BLaER1 (cell line): ENCODE results near the gene TAF8.

ENCODE experiments used
- H3K27ac ChIP-seq: shearing (Covaris generic); formaldehyde crosslinking; 2 replicates; pipeline ENCODE4 v1.8.1; 2022
- H3K27me3 ChIP-seq: shearing (Covaris generic); formaldehyde crosslinking; 2 replicates; pipeline ENCODE4 v1.8.1; 2022
- H3K36me3 ChIP-seq: shearing (Covaris generic); formaldehyde crosslinking; 2 replicates; pipeline ENCODE4 v1.8.1; 2022
- H3K4me1 ChIP-seq: shearing (Covaris generic); formaldehyde crosslinking; 2 replicates; pipeline ENCODE4 v1.8.1; 2022
- H3K4me2 ChIP-seq: shearing (Covaris generic); formaldehyde crosslinking; 2 replicates; pipeline ENCODE4 v1.8.1; 2022
- H3K4me3 ChIP-seq: shearing (Covaris generic); formaldehyde crosslinking; 2 replicates; pipeline ENCODE4 v1.8.1; 2022
- H3K9ac ChIP-seq: shearing (Covaris generic); formaldehyde crosslinking; 2 replicates; pipeline ENCODE4 v1.8.1; 2022
- H3K9me3 ChIP-seq: shearing (Covaris generic); formaldehyde crosslinking; 2 replicates; pipeline ENCODE4 v1.8.1; 2022
- H4K20me1 ChIP-seq: shearing (Covaris generic); formaldehyde crosslinking; 2 replicates; pipeline ENCODE4 v1.8.1; 2022
- Cebpa-rat ChIP-seq: shearing (Covaris generic); IDR thresholded peaks from 2 replicates; pipeline ENCODE4 v1.8.1; 2022

TAF8 gene

GRCh38 chr6:42040856-42041480 is 9.4 kb upstream of the TAF8 start:
- no peaks in the 10 kb centered on the region for H3K9me3 ChIP-seq
- peaks cover 35% of the 10 kb centered on the region for H3K36me3 ChIP-seq
- no peak for TF ChIP-seq Cebpa-rat
- no peaks in the 10 kb centered on the region for H3K27me3 ChIP-seq
- peak overlapping the region; percentile 95 for H3K27ac ChIP-seq
- peak overlapping the region; percentile 89 for H3K9ac ChIP-seq
- peak overlapping the region; percentile 57 for H3K4me3 ChIP-seq
- H3K4me1 ChIP-seq, result peaks cover 98% of the 10 kb centered on the region
- H3K4me2 ChIP-seq, result peak overlapping the region; percentile 98
- 0 out of 2 replicates have a peak, but pooled peaks cover under 1% of the 10 kb centered on the region for H4K20me1 ChIP-seq

- Histone ChIP-seq H3K36me3 (peaks cover 35% of the 10 kb centered on the region), H4K20me1 (0 out of 2 replicates have a peak, but pooled peaks cover 6% of the 10 kb centered on the region), H3K4me1 (peaks cover 99% of the 10 kb centered on the region), H3K27me3 (no peaks in the 10 kb centered on the region), H3K9me3 (no peaks in the 10 kb centered on the region), H3K4me2 (peak overlapping the region; percentile 98), H3K27ac (peak overlapping the region; percentile 95), H3K4me3 (peak overlapping the region; percentile 57), H3K9ac (peak overlapping the region; percentile 89)
- TF ChIP-seq Cebpa-rat, result no peak
Measured at GRCh38 chr6:42041481-42042053, 8.8 kb upstream of the TAF8 start.

GRCh38 chr6:42042108-42042507 is 8.2 kb upstream of the TAF8 start:
- H3K9ac ChIP-seq, result peak overlapping the region; percentile 89
- H4K20me1 ChIP-seq, result 0 out of 2 replicates have a peak, but pooled peaks cover 8% of the 10 kb centered on the region
- peak overlapping the region; percentile 95 for H3K27ac ChIP-seq
- H3K4me2 ChIP-seq, result peak overlapping the region; percentile 98
- peaks cover 99% of the 10 kb centered on the region for H3K4me1 ChIP-seq
- no peak for TF ChIP-seq Cebpa-rat
- H3K27me3 ChIP-seq, result no peaks in the 10 kb centered on the region
- peaks cover 36% of the 10 kb centered on the region for H3K36me3 ChIP-seq
- H3K4me3 ChIP-seq, result peak overlapping the region; percentile 57
- H3K9me3 ChIP-seq, result no peaks in the 10 kb centered on the region

GRCh38 chr6:42043787-42044475 is 6.4 kb upstream of the TAF8 start:
- peak overlapping the region; percentile 89 for H3K9ac ChIP-seq
- H3K27ac ChIP-seq, result peak overlapping the region; percentile 95
- H3K4me1 ChIP-seq, result peaks cover 88% of the 10 kb centered on the region
- no peak for TF ChIP-seq Cebpa-rat
- peak overlapping the region; percentile 64 for H3K4me3 ChIP-seq
- H3K27me3 ChIP-seq, result no peaks in the 10 kb centered on the region
- peaks cover 29% of the 10 kb centered on the region for H3K36me3 ChIP-seq
- H4K20me1 ChIP-seq, result 0 out of 2 replicates have a peak, but pooled peaks cover 8% of the 10 kb centered on the region
- H3K9me3 ChIP-seq, result no peaks in the 10 kb centered on the region
- peak overlapping the region; percentile 98 for H3K4me2 ChIP-seq

- peak overlapping the region; percentile 84 for H3K4me3 ChIP-seq
- H3K4me1 ChIP-seq, result peaks cover 82% of the 10 kb centered on the region
- peak overlapping the region; percentile 89 for H3K9ac ChIP-seq
- H3K27ac ChIP-seq, result peak overlapping the region; percentile 94
- no peak for TF ChIP-seq Cebpa-rat
- H3K27me3 ChIP-seq, result no peaks in the 10 kb centered on the region
- peak overlapping the region; percentile 98 for H3K4me2 ChIP-seq
- peaks cover 29% of the 10 kb centered on the region for H3K36me3 ChIP-seq
- H4K20me1 ChIP-seq, result 0 out of 2 replicates have a peak, but pooled peaks cover 8% of the 10 kb centered on the region
- H3K9me3 ChIP-seq, result no peaks in the 10 kb centered on the region
Measured at GRCh38 chr6:42045538-42046460, 4.5 kb upstream of the TAF8 start.

- Histone ChIP-seq H3K9ac (peak overlapping the region; percentile 89), H3K9me3 (no peaks in the 10 kb centered on the region), H3K27me3 (no peaks in the 10 kb centered on the region), H3K36me3 (peaks cover 29% of the 10 kb centered on the region), H3K4me3 (peak overlapping the region; percentile 84), H3K4me2 (peak overlapping the region; percentile 98), H4K20me1 (peaks cover 8% of the 10 kb centered on the region; the same call in 1 of the 2 replicates), H3K4me1 (peaks cover 79% of the 10 kb centered on the region), H3K27ac (peak overlapping the region; percentile 94)
- no peak for TF ChIP-seq Cebpa-rat
Measured at GRCh38 chr6:42046464-42047212, 3.7 kb upstream of the TAF8 start.

GRCh38 chr6:42047213-42047590 is 3.1 kb upstream of the TAF8 start:
- Histone ChIP-seq H3K4me1 (peaks cover 79% of the 10 kb centered on the region), H3K27me3 (no peaks in the 10 kb centered on the region), H3K36me3 (peaks cover 29% of the 10 kb centered on the region), H3K4me3 (peak overlapping the region; percentile 84), H3K4me2 (peak overlapping the region; percentile 98), H3K9ac (peak overlapping the region; percentile 89), H3K27ac (peak overlapping the region; percentile 94), H3K9me3 (no peaks in the 10 kb centered on the region), H4K20me1 (peaks cover 11% of the 10 kb centered on the region; the same call in 1 of the 2 replicates)
- no peak for TF ChIP-seq Cebpa-rat

GRCh38 chr6:42047790-42048405 is 2.4 kb upstream of the TAF8 start:
- H3K4me1 ChIP-seq, result peaks cover 79% of the 10 kb centered on the region
- no peaks in the 10 kb centered on the region for H3K9me3 ChIP-seq
- peaks cover 13% of the 10 kb centered on the region; the same call in 1 of the 2 replicates for H4K20me1 ChIP-seq
- H3K36me3 ChIP-seq, result peaks cover 29% of the 10 kb centered on the region
- H3K9ac ChIP-seq, result peak overlapping the region; percentile 89
- peak overlapping the region; percentile 98 for H3K4me2 ChIP-seq
- H3K27ac ChIP-seq, result peak overlapping the region; percentile 94
- H3K4me3 ChIP-seq, result peak overlapping the region; percentile 84
- no peak for TF ChIP-seq Cebpa-rat
- no peaks in the 10 kb centered on the region for H3K27me3 ChIP-seq
